ENCODE data around the gene RPS26.
"Not testable (repeated sequence)": the region's sequence is repeated elsewhere in the genome, so short reads cannot be mapped to it uniquely, and the experiment has no call there.

RPS26 gene

DNA sequence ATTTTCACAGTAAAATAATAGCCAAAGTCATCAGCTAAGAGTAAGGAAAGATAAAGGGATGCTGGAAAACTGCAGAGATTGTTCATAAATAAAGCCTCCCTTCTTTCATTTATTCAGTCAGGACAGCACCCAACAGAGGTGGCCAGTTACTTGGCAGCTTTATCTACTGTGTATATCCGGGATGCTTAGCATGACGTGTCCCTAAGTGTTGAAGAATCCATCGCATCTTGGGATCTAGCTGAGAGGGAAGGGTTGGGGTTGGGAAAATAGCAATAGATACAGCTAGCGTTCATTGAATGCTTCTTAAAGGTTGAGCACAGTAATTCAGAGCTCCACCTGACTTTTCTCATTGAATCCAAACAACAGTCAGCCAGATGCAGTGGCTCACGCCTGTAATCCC, 32.7 kb downstream of the RPS26 start:
- no peak for DNase-seq (ENCODE audit: low read depth in 4 of 4, low spot score in 1 of 4)

DNA sequence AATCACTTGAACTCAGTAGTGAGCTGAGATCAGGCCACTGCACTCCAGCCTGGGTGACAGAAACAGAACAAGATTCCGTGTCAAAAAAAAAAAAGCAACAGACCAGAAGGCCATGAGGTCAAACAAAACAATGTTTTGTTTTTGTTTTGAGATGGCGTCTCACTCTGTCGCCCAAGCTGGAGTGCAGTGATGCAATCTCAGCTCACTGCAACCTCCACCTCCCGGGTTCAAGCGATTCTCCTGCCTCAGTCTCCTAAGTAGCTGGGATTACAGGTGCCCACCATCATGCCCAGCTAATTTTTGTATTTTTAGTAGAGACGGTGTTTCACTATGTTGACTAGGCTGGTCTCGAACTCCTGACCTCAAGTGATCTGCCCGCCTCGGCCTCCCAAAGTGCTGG, 36.2 kb downstream of the RPS26 start:
- DNase-seq (ENCODE audit: low read depth in 4 of 4, low spot score in 1 of 4) = not testable (repeated sequence)

DNA sequence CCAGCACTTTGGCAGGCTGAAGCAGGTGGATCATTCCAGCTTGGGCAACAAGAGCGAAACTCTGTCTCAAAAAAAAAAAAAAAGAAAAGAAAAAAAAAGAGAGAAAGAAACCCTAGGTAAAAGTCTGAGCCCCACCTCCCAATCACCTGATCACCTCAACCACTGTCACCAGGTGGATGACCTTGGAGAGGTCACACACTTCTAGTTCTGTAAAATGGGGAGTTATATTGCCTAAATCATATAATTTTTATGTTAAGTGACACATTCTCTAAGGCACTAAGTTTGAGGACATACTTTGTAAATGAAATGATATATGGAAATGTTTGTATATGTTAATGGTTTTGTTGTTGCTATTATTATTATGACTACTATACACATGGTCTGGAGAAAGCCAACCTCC, 36.7 kb downstream of the RPS26 start:
- DNase-seq (ENCODE audit: low read depth in 4 of 4, low spot score in 1 of 4) = no peak

DNA sequence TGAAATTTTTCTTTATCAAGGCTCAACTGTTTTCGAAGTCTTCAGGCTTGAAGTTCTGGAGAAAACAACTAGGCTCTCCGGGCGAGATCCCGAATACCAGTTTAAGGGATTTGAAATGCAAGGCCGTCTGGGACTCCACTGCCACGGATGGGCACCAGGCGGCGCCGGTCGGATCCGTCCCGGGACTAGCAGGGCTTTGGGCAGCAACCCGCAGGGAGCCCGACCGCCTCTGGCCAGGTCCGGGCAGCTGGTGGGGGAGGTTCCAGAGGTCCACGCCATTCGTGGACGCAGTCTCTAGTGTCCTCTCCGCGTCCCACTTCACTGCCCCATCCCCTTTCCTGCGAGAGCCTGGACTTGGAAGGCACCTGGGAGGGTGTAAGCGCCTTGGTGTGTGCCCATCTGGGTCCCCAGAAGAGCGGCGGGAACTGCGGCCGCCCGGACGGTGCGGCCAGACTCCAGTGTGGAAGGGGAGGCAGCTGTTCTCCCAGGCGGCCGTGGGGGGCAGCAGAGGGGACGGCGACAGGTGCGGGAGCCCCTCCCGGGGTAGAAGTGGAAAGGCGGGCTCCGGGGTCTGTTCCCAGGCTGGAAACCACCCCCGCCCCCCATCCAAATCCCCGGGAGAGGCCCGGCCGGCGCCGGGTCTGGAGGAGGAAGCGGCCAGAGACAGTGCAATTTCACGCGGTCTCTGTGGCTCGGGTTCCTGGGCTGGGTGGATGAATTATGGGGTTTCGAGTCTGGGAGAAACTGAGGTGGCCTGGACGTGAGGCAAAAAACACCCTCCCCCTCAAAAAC, 37.4 kb downstream of the RPS26 start:
- DNase-seq (ENCODE audit: low read depth in 4 of 4, low spot score in 1 of 4) = peak in 3 of 4 experiments; percentile 17 to 35 (median 26)

DNA sequence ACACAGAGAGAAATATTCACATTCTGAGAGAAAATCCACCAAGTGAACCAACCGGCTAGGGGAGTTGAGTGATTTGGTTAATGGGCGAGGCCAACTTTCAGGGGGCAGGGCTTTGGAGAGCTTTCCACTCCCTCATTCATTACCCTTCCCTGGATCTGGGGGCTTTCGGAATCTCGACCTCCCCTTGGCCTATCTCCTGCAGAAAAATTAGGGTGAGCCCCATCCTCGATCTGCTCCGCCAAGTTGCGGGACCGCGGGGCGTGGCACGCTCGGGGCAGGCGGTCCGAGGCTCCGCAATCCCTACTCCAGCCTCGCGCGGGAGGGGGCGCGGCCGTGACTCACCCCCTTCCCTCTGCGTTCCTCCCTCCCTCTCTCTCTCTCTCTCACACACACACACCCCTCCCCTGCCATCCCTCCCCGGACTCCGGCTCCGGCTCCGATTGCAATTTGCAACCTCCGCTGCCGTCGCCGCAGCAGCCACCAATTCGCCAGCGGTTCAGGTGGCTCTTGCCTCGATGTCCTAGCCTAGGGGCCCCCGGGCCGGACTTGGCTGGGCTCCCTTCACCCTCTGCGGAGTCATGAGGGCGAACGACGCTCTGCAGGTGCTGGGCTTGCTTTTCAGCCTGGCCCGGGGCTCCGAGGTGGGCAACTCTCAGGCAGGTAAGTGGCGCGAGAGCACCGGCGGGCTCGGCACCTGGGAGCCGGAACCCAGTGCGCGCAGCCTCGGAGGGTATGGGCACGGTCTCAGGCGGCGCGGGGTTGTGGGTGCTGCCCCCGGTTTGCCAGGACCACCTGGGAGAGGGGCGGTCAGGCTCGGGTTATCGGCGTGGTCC, 38.2 kb downstream of the RPS26 start, which contains the start of gene ERBB3:
Gene ERBB3 (plus strand): TSS at position 443 of the 833 bp plus-strand sequence. CDS start 136 bp downstream, at position 579.
- DNase-seq (ENCODE audit: low read depth in 4 of 4, low spot score in 1 of 4) = peak in 3 of 4 experiments; percentile 38 to 68 (median 50)

DNA sequence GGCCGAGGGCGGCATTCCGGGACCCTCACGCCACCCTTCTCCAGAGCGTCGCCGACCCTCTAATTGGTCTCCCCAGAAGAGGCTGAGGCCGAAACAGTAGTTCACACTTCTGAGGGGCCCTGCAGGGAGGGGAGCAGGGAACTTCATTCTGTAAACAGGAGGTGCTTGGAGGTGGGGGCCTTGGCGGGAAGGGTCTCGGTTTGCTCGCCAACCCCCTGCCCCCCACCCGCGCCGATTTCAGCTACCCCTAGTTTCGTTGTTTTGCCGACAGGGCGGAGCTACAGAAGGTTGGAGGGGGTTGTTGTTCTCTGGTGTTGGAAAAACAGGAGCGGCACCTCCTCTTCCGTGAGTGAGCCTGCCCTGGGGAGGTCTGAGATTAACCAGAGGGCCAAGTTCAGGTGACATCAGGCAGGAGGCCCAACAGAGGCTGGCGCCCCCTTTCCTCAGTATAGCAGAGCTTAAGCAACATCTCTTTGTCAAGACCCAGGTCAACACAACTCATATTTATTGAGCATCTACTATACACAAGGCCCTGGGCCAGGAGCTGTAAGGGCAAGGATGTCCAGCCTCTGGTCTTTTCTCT, 38.9 kb downstream of the RPS26 start:
- DNase-seq (ENCODE audit: low read depth in 4 of 4, low spot score in 1 of 4) = no peak

DNA sequence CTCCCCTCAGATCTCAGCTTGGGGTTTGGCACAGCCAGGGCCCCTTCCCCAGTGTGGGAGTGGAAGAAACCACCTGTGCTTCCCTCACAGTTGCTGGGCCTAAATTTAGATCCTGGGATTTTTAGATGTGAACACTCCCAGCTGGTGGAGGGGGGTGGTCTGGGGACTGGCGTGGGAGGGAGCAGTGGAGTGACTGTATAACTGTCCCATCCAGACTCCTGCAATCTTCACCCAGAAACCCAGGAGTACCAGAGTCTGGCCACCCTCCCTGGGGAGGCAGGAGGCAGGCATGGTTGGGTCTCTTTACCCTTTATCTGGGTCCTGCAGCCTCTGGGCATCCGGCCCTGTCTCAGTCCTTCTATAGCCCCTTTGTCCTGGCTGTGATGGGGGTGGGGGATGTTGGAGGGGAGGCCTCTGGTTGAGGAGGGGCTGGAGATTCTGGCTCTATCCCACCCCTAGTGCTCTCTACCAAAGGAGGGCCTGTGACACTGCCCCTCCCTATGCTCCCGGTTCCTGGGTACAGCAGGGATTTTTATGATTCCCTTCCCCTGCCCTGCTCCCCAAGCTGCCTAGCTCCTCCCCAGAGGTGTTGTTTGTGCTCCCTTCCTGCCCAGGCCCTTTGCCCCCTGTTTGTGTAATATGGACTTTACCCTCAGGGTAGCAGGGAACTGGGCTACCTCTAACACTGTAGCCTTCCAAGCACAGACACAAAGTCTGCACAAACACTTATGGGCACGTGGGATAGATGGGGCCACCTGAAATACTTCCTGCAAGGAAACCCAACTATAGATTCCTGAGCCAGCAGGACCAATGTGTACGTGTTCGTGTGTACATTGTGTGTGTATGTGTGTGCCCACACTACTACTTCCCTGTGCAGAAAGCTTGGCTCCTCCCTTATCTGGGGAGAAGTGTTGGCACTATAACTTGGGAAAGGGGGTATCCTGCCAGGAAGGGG, 40.0 kb downstream of the RPS26 start:
- DNase-seq (ENCODE audit: low read depth in 4 of 4, low spot score in 1 of 4) = no peak

DNA sequence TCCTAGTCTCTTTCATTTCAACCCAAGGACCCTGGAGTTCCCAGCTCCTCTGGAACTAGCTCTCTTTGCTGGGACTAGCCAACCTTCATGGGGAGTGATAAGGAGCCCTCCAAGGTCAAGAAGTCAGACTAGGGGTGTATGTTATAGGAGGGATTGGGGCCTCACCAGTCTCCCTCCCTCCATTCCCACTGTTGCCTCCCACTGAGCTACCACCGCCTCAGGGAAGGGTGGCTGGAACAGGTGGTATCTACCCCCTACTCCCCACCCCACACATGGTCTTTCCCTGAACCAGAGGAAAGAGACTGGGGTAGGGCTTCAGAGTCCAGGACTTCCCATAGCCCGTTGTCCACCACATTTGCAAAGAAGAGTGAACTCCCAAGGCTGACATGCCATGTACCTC, 40.7 kb downstream of the RPS26 start:
- no peak for DNase-seq (ENCODE audit: low read depth in 4 of 4, low spot score in 1 of 4)

DNA sequence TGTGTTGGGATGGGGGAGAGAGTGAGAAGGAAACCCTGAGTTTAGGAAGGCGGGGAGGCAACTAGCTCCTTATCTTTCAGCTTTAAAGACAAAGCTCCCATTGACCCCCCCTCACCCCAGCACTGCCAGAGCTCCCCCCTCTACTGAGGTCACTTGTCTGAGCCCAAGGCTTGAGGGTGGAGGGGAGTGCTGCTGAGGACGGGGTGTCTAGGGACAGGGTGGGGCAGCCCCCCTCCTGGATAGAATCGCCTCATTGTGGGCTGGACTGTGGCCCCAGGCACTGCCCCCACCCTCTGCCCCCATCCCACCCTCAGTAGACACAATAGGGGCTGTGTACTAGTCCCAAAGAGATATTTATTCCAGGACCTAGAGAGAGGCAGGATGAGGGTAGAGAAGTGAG, 41.2 kb downstream of the RPS26 start:
- DNase-seq (ENCODE audit: low read depth in 4 of 4, low spot score in 1 of 4) = no peak

DNA sequence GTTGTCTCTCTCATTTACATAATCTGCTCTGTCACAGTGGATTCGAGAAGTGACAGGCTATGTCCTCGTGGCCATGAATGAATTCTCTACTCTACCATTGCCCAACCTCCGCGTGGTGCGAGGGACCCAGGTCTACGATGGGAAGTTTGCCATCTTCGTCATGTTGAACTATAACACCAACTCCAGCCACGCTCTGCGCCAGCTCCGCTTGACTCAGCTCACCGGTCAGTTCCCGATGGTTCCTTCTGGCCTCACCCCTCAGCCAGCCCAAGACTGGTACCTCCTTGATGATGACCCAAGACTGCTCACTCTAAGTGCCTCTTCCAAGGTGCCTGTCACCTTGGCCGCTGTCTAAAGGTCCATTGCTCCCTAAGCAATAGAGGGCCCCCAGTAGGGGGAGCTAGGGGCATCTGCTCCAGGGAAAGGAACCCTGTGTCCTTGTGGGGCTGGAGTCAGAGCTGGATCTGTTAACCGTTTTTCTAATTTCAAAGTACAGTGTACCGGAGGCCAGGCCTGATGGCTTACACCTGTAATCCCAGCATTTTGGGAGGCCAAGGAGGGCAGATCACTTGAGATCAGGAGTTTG, 43.3 kb downstream of the RPS26 start:
- peak in 1 of 4 experiments; percentile 14 for DNase-seq (ENCODE audit: low read depth in 4 of 4, low spot score in 1 of 4)

DNA sequence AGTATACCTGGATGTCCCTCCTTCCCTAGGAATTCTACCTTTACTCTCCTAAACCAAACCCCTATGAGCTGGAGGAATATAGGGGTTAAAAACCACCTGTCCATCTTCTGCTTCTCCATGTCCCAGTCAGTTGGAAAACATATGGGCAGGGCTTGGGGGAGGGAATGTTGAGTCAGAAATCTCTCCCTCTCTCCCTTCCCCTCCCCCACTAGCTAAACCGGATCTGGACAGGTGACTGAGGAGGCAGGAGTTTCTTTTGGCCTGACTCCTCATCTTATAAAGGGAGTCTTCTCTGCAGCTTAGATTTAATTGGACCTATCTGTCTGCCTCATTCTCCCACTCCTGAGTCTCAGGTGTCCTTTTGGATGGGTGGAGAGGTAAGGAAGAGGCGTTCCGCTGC, 44.4 kb downstream of the RPS26 start:
- DNase-seq (ENCODE audit: low read depth in 4 of 4, low spot score in 1 of 4) = no peak

DNA sequence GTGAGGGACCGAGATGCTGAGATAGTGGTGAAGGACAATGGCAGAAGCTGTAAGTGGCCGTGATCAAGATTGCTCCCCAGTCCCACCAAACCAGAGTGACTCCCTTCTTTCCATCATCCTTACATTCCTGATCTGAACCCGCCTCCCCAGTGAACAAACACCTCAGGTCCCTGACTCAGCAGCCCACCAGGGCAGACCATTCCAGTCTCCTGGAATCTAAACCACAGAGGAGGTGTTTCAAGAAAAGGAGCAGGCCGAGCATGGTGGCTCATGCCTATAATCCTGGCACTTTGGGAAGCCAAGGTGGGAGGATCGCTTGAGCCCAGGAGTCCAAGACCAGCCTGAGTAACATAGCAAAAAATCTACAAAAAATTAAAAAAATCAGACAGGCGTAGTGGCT, 44.9 kb downstream of the RPS26 start:
- no peak for DNase-seq (ENCODE audit: low read depth in 4 of 4, low spot score in 1 of 4)

DNA sequence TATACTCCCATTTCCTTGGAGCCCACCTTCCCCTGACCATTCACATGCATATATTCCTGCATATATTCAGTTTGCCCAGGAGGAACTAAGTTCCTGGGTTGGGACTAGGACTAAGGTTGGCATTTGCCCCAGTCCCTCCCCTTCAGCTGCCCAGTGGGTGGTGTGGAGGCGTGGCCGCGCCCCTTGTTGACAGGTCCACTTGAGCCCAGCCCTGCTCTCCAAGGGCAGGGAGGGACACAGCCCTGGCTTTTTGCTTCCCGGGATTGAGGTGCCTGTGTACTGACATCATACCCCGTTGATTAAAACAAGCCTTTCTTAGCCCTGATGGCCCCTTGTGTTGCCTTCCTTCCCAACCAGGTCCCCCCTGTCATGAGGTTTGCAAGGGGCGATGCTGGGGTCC, 45.5 kb downstream of the RPS26 start:
- DNase-seq (ENCODE audit: low read depth in 4 of 4, low spot score in 1 of 4) = no peak

Data from stimulated activated CD4-positive, alpha-beta T cell treated with anti-CD3 and anti-CD28 coated beads, Interleukin-1b, Interleukin-23, amount 100 ng/mL, for 24 hours (primary cell).